ENCODE data around the gene AP1G1. TPM values are rescaled to one million over a fixed set of nuclear protein-coding genes. Genes with fewer than 3 reads are reported as not detected.
"Not testable (repeated sequence)": the region's sequence is repeated elsewhere in the genome, so short reads cannot be mapped to it uniquely, and the experiment has no call there.

Gene AP1G1
- polyA plus RNA-seq, 4 donors, result 17.6 to 66.8 (median 22.2) TPM

DNA sequence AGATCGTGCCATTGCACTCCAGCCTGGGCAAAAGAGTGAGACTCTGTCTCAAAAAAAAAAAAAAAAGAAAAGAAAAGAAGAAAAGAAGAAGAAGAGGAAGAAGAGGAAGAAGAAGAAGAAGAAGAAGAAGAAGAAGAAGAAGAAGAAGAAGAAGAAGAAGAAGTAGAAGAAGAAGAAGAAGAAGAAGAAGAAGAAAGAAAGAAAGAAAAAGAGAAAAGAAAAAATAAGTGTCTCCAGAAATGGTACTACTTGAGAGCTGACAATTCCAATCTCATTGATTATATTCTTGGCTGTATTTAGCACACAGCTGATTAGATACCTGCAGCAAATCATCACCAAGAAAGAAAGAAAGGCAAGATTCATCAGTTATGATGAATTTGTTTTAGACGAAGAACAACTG is 23.5 kb upstream of the AP1G1 start:
- DNase-seq; FAIRE-seq; H3K27me3 ChIP-seq (ENCODE audit: control insufficient read depth in 3 of 3, insufficient read depth in 3 of 3, low read length in 3 of 3); H3K36me3 ChIP-seq (ENCODE audit: control insufficient read depth in 3 of 3, insufficient read depth in 2 of 3, low read depth in 1 of 3, low read length in 3 of 3); H3K4me1 ChIP-seq (ENCODE audit: control insufficient read depth in 3 of 3, insufficient read depth in 2 of 3, low read depth in 1 of 3, low read length in 2 of 3); H3K27ac ChIP-seq (ENCODE audit: low read depth in 1 of 3, low read length in 2 of 3); H3K9me3 ChIP-seq (ENCODE audit: control insufficient read depth in 2 of 2, insufficient read depth in 1 of 2, low read depth in 1 of 2, low read length in 1 of 2); H3K4me3 ChIP-seq (ENCODE audit: low read depth in 1 of 3, low read length in 3 of 3): not testable (repeated sequence)
- WGBS, 3 donors, result 91 to 97% (median 94%) methylated on average over 2 of the region's 2 CpGs

DNA sequence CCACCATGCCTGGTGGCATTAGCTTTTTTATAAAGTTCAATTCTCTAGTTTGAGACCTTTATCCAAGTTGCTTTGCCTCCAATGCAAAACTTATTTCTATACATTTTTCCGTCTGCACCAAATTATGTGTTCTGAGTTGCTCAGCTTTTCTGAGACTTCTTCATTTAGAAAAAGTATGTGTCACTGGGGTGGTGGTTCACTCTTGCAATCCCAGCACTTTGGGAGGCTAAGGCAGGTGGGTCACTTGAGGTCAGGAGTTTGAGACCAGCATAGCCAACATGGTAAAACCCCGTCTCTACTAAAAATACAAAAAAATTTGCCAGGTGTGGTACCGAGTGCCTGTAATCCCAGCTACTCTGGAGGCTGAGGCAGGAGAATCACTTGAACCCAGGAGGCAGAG is 23.1 kb upstream of the AP1G1 start:
- H3K27ac ChIP-seq (ENCODE audit: low read depth in 1 of 3, low read length in 2 of 3); H3K4me3 ChIP-seq (ENCODE audit: low read depth in 1 of 3, low read length in 3 of 3); DNase-seq; H3K36me3 ChIP-seq (ENCODE audit: control insufficient read depth in 3 of 3, insufficient read depth in 2 of 3, low read depth in 1 of 3, low read length in 3 of 3); H3K9me3 ChIP-seq (ENCODE audit: control insufficient read depth in 2 of 2, insufficient read depth in 1 of 2, low read depth in 1 of 2, low read length in 1 of 2); H3K27me3 ChIP-seq (ENCODE audit: control insufficient read depth in 3 of 3, insufficient read depth in 3 of 3, low read length in 3 of 3); FAIRE-seq; H3K4me1 ChIP-seq (ENCODE audit: control insufficient read depth in 3 of 3, insufficient read depth in 2 of 3, low read depth in 1 of 3, low read length in 2 of 3): not testable (repeated sequence)
- WGBS, 3 donors, result 86 to 96% (median 89%) methylated on average over 3 of the region's 3 CpGs

DNA sequence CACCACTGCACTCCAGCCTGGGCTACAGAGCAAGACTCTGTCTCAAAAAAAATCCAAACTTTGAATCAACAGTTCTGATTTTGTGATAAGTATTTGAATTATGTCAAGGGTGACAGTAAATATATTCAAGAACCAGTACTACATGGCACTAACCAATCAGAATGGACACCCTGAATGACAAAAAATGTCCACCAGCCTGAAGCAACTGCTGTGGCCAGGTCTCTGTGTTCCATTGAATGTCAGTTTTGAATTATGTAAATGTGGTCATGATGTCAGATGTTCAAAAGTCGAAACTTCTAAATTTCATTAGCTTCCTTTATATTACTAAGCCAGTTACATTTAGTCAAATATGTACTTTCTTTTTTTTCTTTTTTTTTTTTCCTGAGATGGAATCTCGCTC is 21.7 kb upstream of the AP1G1 start:
- Histone ChIP-seq H3K36me3 (ENCODE audit: control insufficient read depth in 3 of 3, insufficient read depth in 2 of 3, low read depth in 1 of 3, low read length in 3 of 3) (no peaks in the 10 kb centered on the region), H3K4me3 (ENCODE audit: low read depth in 1 of 3, low read length in 3 of 3) (no peak overlapping the region), H3K4me1 (ENCODE audit: control insufficient read depth in 3 of 3, insufficient read depth in 2 of 3, low read depth in 1 of 3, low read length in 2 of 3) (no peaks in the 10 kb centered on the region), H3K27ac (ENCODE audit: low read depth in 1 of 3, low read length in 2 of 3) (no peak overlapping the region), H3K27me3 (ENCODE audit: control insufficient read depth in 3 of 3, insufficient read depth in 3 of 3, low read length in 3 of 3) (no peaks in the 10 kb centered on the region), H3K9me3 (ENCODE audit: control insufficient read depth in 2 of 2, insufficient read depth in 1 of 2, low read depth in 1 of 2, low read length in 1 of 2) (no peaks in the 10 kb centered on the region)
- WGBS, 3 donors, result 78 to 84% (median 82%) methylated on average over 2 of the region's 2 CpGs
- DNase-seq (no peak), FAIRE-seq (no peak)

DNA sequence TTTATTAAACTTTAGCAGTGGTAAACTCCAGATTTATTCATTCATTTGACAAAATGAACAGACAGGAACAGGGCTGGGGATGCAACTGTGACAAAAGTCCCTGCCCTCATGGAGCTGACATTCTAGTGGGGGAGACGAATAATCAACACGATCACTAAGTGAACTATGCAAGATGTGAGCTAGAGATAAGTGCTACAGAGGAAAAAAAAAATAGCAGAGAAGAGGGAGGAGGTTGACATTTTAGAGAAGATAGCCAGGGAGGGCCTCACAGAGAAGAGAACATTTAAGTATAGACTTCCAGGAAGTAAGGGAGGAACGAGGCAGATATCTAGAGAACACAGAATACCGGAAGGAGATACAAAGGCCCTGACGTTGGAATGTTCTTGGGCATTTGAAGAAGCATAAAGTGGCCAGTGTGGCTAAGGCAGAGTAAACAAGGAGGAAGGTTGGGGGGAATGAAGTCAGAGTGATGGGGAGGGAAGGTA is 17.9 kb upstream of the AP1G1 start:
- WGBS, 3 donors, result 75 to 86% (median 83%) methylated on average over 5 of the region's 5 CpGs
- FAIRE-seq, result no peak

DNA sequence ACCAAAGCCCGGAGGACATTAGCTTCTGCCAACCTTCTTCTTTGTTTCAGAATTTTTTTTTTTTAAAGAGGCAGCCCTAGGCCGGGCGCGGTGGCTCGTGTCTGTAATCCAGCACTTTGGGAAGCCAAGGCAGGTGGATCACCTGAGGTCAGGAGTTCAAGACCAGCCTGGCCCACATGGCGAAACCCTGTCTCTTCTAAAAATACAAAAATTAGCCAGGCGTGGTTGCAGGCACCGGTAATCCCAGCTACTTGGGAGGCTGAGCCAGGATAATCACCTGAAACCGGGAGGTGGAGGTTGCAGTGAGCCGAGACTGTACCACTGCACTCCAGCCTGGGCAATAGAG is 8.5 kb upstream of the AP1G1 start:
- not testable (repeated sequence) for H3K4me3 ChIP-seq (ENCODE audit: low read depth in 1 of 3, low read length in 3 of 3); FAIRE-seq; H3K36me3 ChIP-seq (ENCODE audit: control insufficient read depth in 3 of 3, insufficient read depth in 2 of 3, low read depth in 1 of 3, low read length in 3 of 3); H3K4me1 ChIP-seq (ENCODE audit: control insufficient read depth in 3 of 3, insufficient read depth in 2 of 3, low read depth in 1 of 3, low read length in 2 of 3); DNase-seq; H3K9me3 ChIP-seq (ENCODE audit: control insufficient read depth in 2 of 2, insufficient read depth in 1 of 2, low read depth in 1 of 2, low read length in 1 of 2); H3K27me3 ChIP-seq (ENCODE audit: control insufficient read depth in 3 of 3, insufficient read depth in 3 of 3, low read length in 3 of 3)
- WGBS, 3 donors, result 73 to 85% (median 78%) methylated on average over 10 of the region's 10 CpGs
- H3K27ac ChIP-seq (ENCODE audit: low read depth in 1 of 3, low read length in 2 of 3), result peak overlapping the region in 1 of 3 donors; percentile 22

More for the DNA sequence above, 17.9 kb upstream of the AP1G1 start:
- Histone ChIP-seq H3K9me3 (ENCODE audit: control insufficient read depth in 2 of 2, insufficient read depth in 1 of 2, low read depth in 1 of 2, low read length in 1 of 2) (no peaks in the 10 kb centered on the region), H3K36me3 (ENCODE audit: control insufficient read depth in 3 of 3, insufficient read depth in 2 of 3, low read depth in 1 of 3, low read length in 3 of 3) (no peaks in the 10 kb centered on the region), H3K27me3 (ENCODE audit: control insufficient read depth in 3 of 3, insufficient read depth in 3 of 3, low read length in 3 of 3) (no peaks in the 10 kb centered on the region), H3K4me3 (ENCODE audit: low read depth in 1 of 3, low read length in 3 of 3) (no peak overlapping the region), H3K4me1 (ENCODE audit: control insufficient read depth in 3 of 3, insufficient read depth in 2 of 3, low read depth in 1 of 3, low read length in 2 of 3) (no peaks in the 10 kb centered on the region), H3K27ac (ENCODE audit: low read depth in 1 of 3, low read length in 2 of 3) (no peak overlapping the region)
- no peak for DNase-seq

DNA sequence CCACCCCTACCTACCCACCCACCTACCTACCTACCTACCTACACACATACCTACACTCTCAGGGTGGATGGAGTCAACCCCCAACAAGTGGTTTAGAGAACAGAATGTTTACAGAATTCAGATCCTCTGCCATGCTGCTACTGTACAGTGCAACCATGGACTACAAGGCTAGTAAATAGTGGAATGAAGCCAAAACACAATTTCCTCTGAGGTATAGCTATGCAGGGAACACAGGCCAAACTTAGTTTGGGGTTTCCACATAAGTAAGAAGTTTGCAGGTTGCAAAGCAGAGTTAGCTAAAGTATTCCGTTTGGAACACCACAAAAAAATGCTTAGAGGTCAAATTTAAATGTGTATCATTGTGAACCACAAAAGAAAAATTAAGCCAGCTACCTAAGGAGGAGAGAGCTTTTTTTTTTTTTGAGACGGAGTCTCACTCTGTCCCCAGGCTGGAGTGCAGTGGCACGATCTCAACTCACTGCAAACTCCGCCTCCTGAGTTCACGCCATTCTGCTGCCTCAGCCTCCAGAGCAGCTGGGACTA is 2.7 kb upstream of the AP1G1 start:
- no peak overlapping the region for H3K27ac ChIP-seq (ENCODE audit: low read depth in 1 of 3, low read length in 2 of 3)
- no peaks in the 10 kb centered on the region for H3K9me3 ChIP-seq (ENCODE audit: control insufficient read depth in 2 of 2, insufficient read depth in 1 of 2, low read depth in 1 of 2, low read length in 1 of 2)
- H3K4me1 ChIP-seq (ENCODE audit: control insufficient read depth in 3 of 3, insufficient read depth in 2 of 3, low read depth in 1 of 3, low read length in 2 of 3), result peaks cover 0 to 4% (median 3%) of the 10 kb centered on the region in 3 donors
- no peaks in the 10 kb centered on the region for H3K36me3 ChIP-seq (ENCODE audit: control insufficient read depth in 3 of 3, insufficient read depth in 2 of 3, low read depth in 1 of 3, low read length in 3 of 3)
- no peak overlapping the region for H3K4me3 ChIP-seq (ENCODE audit: low read depth in 1 of 3, low read length in 3 of 3)
- WGBS, 3 donors, result 74 to 87% (median 86%) methylated on average over 4 to 5 of the region's 5 CpGs
- no peaks in the 10 kb centered on the region for H3K27me3 ChIP-seq (ENCODE audit: control insufficient read depth in 3 of 3, insufficient read depth in 3 of 3, low read length in 3 of 3)
- no peak for DNase-seq
- FAIRE-seq, result no peak

DNA sequence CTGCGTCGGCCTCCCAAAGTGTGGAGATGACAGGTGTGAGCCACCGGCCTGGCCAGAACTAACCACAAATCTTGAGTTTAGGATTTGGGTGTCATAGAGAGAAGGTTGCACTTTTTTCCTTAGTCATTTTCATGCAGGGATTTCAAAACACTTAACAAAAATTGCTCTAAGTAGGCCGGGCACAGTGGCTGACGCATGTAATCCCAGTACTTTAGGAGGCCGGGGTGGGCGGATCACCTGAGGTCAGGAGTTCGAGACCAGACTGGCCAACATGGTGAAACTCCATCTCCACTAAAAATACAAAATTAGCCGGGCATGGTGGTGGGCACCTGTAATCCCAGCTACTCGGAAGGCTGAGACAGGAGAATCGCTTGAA is 1.5 kb upstream of the AP1G1 start:
- H3K4me3 ChIP-seq (ENCODE audit: low read depth in 1 of 3, low read length in 3 of 3); H3K4me1 ChIP-seq (ENCODE audit: control insufficient read depth in 3 of 3, insufficient read depth in 2 of 3, low read depth in 1 of 3, low read length in 2 of 3); FAIRE-seq; H3K36me3 ChIP-seq (ENCODE audit: control insufficient read depth in 3 of 3, insufficient read depth in 2 of 3, low read depth in 1 of 3, low read length in 3 of 3); DNase-seq; H3K27me3 ChIP-seq (ENCODE audit: control insufficient read depth in 3 of 3, insufficient read depth in 3 of 3, low read length in 3 of 3); H3K9me3 ChIP-seq (ENCODE audit: control insufficient read depth in 2 of 2, insufficient read depth in 1 of 2, low read depth in 1 of 2, low read length in 1 of 2): not testable (repeated sequence)
- 89 to 93% (median 91%) methylated on average over 11 of the region's 11 CpGs for WGBS, 3 donors
- peak overlapping the region in 2 of 3 donors; percentile 83 to 93 for H3K27ac ChIP-seq (ENCODE audit: low read depth in 1 of 3, low read length in 2 of 3)

DNA sequence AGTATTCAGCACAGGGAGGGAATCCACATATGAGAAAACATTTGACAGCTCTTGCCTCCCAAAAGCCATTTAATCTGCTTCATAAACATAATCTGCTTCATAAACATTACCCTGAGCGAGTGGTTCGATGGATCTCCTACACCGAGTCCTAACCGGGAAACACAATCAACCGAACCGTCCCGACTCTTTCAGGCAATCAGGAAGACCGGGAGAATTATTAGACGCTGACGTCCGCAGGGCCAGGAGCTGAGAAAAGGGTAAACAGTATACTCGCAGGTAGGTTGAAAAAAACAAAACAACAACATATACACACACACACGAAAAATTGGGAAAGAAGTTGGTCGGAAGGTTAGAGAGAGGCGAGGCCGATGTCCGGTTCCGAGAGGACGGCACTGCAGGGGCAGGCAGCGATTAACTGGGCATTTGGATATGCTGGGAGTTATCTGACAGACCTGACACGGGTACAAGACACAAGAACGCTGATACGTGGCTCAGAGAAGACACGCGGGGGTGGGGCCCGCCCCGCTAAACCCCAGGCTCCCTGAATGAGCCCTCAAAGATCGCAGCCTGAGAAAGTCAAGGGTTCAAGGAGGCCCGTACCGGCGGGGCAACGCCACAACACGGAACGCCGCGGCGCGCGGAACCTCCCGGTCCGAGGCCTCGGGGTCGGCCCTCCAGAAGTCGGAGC is 585 bp downstream of the AP1G1 start:
- no peaks in the 10 kb centered on the region for H3K9me3 ChIP-seq (ENCODE audit: control insufficient read depth in 2 of 2, insufficient read depth in 1 of 2, low read depth in 1 of 2, low read length in 1 of 2)
- H3K36me3 ChIP-seq (ENCODE audit: control insufficient read depth in 3 of 3, insufficient read depth in 2 of 3, low read depth in 1 of 3, low read length in 3 of 3), result peaks cover 0 to 19% (median 3%) of the 10 kb centered on the region in 3 donors
- peak overlapping the region; percentile 89 to 99 (median 90) for H3K4me3 ChIP-seq (ENCODE audit: low read depth in 1 of 3, low read length in 3 of 3)
- 0 to 1% (median 0%) methylated on average over 44 of the region's 44 CpGs for WGBS, 3 donors
- DNase-seq (peak; percentile 60 to 68), FAIRE-seq (no peak)
- peaks cover 0 to 8% (median 3%) of the 10 kb centered on the region in 3 donors for H3K4me1 ChIP-seq (ENCODE audit: control insufficient read depth in 3 of 3, insufficient read depth in 2 of 3, low read depth in 1 of 3, low read length in 2 of 3)
- H3K27me3 ChIP-seq (ENCODE audit: control insufficient read depth in 3 of 3, insufficient read depth in 3 of 3, low read length in 3 of 3), result no peaks in the 10 kb centered on the region
- peak overlapping the region; percentile 98 to 99 (median 98) for H3K27ac ChIP-seq (ENCODE audit: low read depth in 1 of 3, low read length in 2 of 3)

DNA sequence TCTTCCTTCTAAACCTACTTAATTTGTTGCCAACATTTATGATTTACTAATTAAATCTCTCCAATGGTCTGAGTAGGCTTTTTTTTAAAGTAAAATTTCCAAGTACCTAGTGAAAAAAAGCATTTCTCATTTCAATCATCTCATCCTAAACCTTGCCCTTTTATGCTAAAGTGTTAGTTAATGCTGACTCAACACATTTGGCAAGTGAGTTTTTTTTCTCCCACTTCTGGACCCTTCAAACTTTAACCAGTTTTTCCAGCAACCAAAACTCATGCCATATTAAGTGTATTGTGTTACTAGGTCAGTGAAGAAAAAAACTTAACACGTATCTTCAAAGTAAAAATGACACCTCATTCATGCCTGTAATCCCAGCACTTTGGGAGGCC is 5.3 kb downstream of the AP1G1 start:
- no peak for DNase-seq
- H3K27ac ChIP-seq (ENCODE audit: low read depth in 1 of 3, low read length in 2 of 3), result no peak overlapping the region
- H3K4me1 ChIP-seq (ENCODE audit: control insufficient read depth in 3 of 3, insufficient read depth in 2 of 3, low read depth in 1 of 3, low read length in 2 of 3), result peaks cover 0 to 8% (median 0%) of the 10 kb centered on the region in 3 donors
- WGBS, 3 donors, result 86 to 94% (median 88%) methylated on average over 1 of the region's 1 CpG
- FAIRE-seq, result no peak
- peaks cover 0 to 44% (median 3%) of the 10 kb centered on the region in 3 donors for H3K36me3 ChIP-seq (ENCODE audit: control insufficient read depth in 3 of 3, insufficient read depth in 2 of 3, low read depth in 1 of 3, low read length in 3 of 3)
- H3K9me3 ChIP-seq (ENCODE audit: control insufficient read depth in 2 of 2, insufficient read depth in 1 of 2, low read depth in 1 of 2, low read length in 1 of 2), result no peaks in the 10 kb centered on the region
- H3K4me3 ChIP-seq (ENCODE audit: low read depth in 1 of 3, low read length in 3 of 3), result no peak overlapping the region
- H3K27me3 ChIP-seq (ENCODE audit: control insufficient read depth in 3 of 3, insufficient read depth in 3 of 3, low read length in 3 of 3), result no peaks in the 10 kb centered on the region
